HG03095 (cell line): Measurements from ENCODE around the gene ERICH6B.
A peak's percentile ranks its signal among the peaks of the same experiment; 100 is the strongest.

Experiments
- ATAC-seq: cut with Tn5 transposase; IDR thresholded peaks from one replicate; pipeline ENCODE4 v1.9.1; 2021; ENCODE audit warnings: moderate library complexity; ENCODE audit not compliant: unreplicated experiment

Gene ERICH6B

DNA sequence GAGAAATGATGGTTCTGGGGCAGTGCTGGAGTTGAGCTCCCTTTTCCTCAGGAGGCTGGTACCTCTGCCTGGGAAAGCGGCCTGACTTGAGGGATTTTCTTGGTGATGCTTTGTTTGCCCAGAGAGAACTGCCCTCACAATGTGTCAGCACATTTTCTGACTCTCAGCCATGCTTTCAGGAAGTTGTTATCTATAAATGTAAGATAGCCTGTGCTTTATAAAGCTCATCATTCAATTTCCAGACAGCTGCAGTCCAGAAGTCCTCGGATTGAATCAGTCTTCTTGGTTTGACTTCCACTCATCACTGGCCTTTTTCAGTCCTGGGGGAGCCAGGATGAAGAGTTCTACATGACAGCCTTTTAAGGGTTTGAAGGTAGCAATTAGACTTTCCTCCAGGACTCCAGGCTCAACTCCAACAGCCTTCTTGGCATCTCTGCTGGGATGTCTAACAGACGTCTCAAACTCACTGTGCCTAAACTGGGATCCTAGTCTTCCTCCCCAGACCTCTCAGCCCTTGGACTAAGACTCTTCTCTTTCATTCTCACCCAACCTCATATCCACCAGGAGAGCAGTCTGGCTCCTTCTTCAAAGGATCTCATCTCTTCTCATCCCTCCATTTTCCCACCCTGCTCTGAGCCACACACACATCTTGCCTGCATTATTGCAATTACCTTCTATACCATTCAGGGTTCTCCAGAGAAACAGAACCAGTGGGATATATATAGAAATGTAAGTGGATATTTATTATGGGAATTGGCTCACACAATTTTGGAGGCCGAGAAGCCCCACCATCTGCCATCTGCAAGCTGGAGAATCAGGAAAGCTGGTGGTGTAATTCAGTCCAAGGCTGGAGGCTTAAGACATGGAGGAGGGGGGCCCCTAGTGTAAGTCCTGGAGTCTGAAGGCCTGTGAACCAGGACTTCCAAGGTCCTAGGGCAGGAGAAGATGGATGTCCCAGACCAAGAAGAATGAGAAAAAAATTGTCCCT, 13.1 kb downstream of the ERICH6B start:
- ATAC-seq, result no peak

- ATAC-seq, result no peak
These were observed 13.9 kb downstream of the ERICH6B start for GRCh38 chr13:45601680-45602079.

DNA sequence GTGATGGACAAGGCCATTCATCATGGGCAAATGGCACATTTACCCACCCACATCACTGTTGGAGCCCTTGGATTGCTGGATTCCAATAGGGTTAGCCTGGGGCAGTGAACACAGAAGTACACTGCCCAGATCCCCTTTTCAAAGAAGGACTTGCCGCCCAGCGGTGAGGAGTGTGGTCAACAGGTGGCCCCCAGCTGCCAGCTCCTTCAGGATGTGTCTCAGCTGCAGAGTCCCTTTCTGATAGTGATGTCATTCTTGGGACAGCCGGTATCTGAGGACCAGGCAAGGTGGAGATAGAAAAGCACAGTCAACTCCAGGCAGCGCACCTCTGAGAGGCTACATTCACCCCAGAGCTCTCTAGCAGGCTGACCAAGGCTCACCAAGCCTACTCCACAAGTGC, 16.9 kb downstream of the ERICH6B start:
- no peak for ATAC-seq

GRCh38 chr13:45596800-45597475, 18.6 kb downstream of the ERICH6B start:
- ATAC-seq, result no peak

DNA sequence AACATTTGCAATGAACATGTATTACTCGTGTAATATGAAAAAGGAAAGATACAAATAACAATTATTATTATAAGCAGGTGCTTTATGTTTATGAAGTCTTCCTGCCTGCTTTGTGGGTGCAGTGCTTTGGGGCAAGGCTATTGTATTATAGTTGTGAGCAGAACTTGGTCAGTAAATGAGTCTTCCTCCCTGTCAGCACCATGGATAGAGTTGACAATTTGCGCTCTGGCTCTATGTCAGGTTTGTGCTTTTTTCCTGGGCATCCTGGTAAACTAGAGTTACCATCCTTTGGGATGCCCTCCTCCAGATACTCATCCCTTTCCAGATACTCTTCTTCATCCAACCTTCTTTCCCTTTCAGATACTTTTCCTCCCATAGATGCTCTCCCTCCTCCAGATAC, 19.6 kb downstream of the ERICH6B start:
- ATAC-seq, result no peak

- no peak for ATAC-seq
These were observed 20.8 kb downstream of the ERICH6B start for GRCh38 chr13:45594764-45595163.

- ATAC-seq, result no peak
These were observed 21.3 kb downstream of the ERICH6B start for GRCh38 chr13:45594227-45594626.

- peak; percentile 62 for ATAC-seq
These were observed 22.8 kb downstream of the ERICH6B start for GRCh38 chr13:45592758-45593157.

GRCh38 chr13:45590066-45590465, 25.5 kb downstream of the ERICH6B start:
- ATAC-seq, result no peak

DNA sequence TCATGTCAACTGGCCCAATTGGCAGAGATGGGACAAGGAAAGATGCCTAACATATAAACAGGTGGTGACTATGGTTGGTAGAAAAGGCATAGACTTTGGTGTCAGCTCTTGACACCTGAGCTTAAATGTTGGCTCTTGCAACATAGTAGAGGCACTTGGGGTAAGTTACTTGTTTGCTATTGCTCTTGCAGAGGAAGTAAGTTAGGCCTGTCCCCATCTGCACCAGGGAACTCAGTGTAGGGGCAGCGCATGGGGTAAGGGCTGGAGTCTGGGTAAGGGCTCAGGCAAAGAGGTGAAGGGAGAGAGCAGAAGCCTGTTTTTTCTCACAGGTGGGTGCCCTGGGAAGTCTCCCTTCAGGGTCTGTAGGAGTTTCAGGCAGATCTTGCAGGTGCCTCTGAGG, 27.6 kb downstream of the ERICH6B start:
- no peak for ATAC-seq

- ATAC-seq, result no peak
These were observed 30.7 kb downstream of the ERICH6B start for GRCh38 chr13:45584816-45585215.

DNA sequence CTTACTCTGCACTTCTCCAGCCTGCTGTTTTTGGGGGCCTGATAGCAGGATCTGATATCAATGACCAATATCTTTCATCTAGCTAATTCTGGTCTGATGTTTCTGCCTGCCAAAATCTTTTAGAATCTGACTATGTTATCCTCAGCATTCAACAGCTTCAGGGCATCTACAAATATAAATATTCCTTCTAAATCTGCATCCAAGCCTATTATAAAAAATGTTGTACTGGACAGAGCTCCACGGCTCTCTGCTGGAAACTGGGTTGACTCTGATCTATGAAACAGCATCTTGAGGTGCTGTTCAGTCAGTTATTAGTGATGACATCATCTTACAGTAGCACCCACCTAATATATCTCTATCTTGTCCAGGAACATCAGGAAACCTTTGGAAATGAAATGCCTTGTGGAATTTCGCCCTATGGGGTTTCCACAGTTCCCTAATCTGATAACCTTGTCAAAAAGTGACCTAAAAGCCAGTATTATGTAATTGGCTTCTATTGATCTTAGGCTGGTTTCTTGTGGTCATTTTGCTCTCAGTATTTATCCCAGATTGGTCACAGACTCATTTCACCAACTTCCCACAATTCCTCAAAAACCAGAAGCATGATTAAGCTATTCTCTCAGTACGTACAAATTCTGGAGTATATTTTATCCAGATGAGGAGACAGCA, 33.0 kb downstream of the ERICH6B start:
- no peak for ATAC-seq

DNA sequence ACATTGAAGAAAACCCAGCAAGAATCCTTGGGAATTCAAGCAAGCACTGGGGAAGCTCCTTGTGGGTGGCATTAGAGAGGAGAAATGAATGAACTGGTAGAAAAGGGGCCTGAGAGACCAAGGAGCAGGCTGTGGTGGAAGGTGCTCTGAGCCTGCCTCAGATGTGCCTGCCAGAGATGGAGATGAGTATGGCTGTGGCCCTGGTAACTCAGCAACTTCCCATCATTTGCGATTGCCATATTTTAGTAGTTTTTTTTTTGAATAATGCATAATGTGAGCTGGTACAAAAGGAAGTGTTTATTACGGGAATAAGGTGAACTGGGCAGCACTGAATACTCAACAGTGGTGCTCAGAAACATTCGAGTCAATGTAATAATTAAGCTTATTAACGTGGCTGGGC, 39.1 kb downstream of the ERICH6B start:
- no peak for ATAC-seq

DNA sequence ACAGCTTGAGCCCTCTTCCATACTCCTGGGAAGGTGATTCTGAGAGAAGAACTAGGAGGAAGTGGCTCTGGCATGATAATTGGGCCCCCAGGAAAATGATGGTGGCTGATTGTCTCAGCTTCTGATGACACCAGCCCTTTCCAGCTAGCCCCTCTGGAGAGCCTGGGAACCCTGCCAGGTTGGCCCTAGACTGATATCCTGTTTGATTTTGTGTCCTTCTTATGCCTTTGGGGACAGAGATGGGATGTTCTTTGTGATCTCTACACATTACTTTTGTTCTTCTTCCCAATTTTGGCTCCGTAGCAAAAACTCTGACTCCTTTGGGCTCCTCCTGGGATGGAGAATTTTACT, 39.7 kb downstream of the ERICH6B start:
- no peak for ATAC-seq

DNA sequence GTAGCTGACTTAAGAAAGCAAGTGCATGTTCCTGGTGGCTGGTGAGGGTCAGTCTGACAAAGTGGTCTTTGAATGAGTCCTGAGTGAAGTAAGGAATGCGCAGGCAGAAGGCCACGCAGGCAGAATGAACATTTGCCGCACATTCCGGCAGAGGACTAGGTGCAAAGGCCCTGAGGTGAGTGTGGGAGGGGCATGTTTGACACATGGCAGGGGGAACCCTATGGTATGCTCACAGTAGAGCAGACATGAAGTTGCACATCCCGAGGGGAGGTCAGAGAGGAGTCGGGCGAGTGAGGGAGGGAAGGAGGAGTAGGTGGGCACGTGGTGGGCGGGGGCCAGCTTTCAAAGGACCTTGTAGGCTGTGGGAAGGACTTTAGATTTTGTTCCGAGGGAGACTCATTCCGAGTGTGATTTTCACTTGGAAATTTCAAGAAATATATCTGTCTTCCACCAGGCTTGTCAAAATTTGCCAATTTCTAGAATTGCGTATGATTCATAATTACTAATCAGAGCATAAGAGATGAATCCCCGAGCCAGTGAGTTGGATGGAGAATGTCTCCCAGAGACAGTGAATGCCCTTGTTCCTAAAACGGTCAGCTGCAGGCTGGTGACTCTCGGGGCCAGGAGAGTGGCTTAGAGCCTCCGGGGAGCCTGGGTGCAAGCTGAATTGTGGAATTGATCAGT, 40.3 kb downstream of the ERICH6B start:
- ATAC-seq, result no peak

GRCh38 chr13:45565331-45565730, 50.2 kb downstream of the ERICH6B start:
- ATAC-seq, result no peak

- no peak for ATAC-seq
These were observed 51.3 kb downstream of the ERICH6B start for GRCh38 chr13:45564133-45564776.

DNA sequence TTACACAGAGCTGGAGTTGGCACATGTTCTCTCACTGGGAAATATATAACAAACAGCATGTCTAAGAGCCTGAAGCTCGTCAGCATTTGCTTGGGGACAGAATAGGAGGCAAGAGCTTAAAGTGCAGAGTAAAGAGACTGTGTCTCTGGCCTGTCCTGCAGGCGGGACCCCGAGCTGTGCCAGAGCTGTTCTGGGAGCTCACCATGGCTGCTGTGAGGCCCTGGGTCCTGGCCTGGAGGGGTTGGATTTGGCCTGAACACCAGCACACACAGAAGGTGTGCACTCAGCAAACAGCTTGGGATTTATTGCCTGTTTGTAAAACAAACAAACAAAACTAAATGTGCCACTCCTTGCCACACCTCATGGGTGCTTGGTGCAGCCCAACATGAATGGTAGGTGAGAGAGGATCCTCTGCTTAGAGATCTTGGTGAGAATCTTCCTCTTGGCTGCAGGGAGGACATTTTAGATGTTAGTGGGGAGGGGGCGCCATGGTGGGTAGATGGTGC, 60.9 kb downstream of the ERICH6B start:
- ATAC-seq, result no peak

DNA sequence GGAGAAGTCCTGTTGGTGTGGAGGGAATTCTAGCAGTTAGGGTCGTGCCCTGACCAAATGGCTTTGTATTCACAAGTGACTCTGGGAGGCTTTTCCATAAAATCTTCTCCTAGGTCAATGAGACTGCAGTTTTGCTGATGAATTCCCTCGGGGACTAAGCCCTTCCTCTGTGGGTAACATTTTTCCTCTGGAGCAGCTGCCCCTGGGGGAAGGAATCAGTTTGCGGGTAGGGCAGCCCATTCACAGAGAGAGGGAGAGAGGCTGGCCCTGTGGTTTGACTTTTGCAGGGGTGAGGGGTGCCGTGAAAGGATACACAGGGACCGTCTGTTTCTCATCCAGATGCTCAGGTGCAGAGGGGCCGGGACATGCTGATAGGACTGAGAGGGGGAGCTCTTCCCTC, 67.3 kb downstream of the ERICH6B start:
- no peak for ATAC-seq

- no peak for ATAC-seq
These were observed 69.2 kb downstream of the ERICH6B start for GRCh38 chr13:45546410-45546765.
